Ishikawa (cell line): ENCODE measurements around the gene SLC35E2B.
A peak's percentile ranks its signal among the peaks of the same experiment; 100 is the strongest.

Experiments used
- CEBPB ChIP-seq: IDR thresholded peaks from 2 replicates; pipeline ENCODE4 v1.6.1; 2012
- CREB1 ChIP-seq: IDR thresholded peaks from 2 replicates; pipeline ENCODE4 v1.6.1; 2012; ENCODE audit warnings: low read depth
- EGR1 ChIP-seq: IDR thresholded peaks from 2 replicates; pipeline ENCODE4 v1.6.1; 2012
- EP300 ChIP-seq: IDR thresholded peaks from 2 replicates; pipeline ENCODE4 v1.6.1; 2012; ENCODE audit warnings: borderline replicate concordance
- FOXM1 ChIP-seq: IDR thresholded peaks from 2 replicates; pipeline ENCODE4 v1.6.1; 2012; ENCODE audit warnings: low read depth, borderline replicate concordance
- MAX ChIP-seq: IDR thresholded peaks from 2 replicates; pipeline ENCODE4 v1.6.1; 2012
- NFIC ChIP-seq: IDR thresholded peaks from 2 replicates; pipeline ENCODE4 v1.6.1; 2012
- RAD21 ChIP-seq: IDR thresholded peaks from 2 replicates; pipeline ENCODE4 v1.6.1; 2012; ENCODE audit warnings: low read depth
- REST ChIP-seq: IDR thresholded peaks from 2 replicates; pipeline ENCODE4 v1.6.1; 2012; ENCODE audit warnings: low read depth, mild to moderate bottlenecking
- TAF1 ChIP-seq: IDR thresholded peaks from 2 replicates; pipeline ENCODE4 v1.6.1; 2012; ENCODE audit warnings: low read depth, mild to moderate bottlenecking
- TCF12 ChIP-seq: IDR thresholded peaks from 2 replicates; pipeline ENCODE4 v1.6.1; 2012; ENCODE audit warnings: low read depth
- TEAD4 ChIP-seq: IDR thresholded peaks from 2 replicates; pipeline ENCODE4 v1.6.1; 2012
- USF1 ChIP-seq: IDR thresholded peaks from 2 replicates; pipeline ENCODE4 v1.6.1; 2012
- YY1 ChIP-seq: IDR thresholded peaks from 2 replicates; pipeline ENCODE4 v1.6.1; 2012; ENCODE audit warnings: low read depth
- ZBTB7A ChIP-seq: IDR thresholded peaks from 2 replicates; pipeline ENCODE4 v1.6.1; 2012; ENCODE audit warnings: low read depth

The SLC35E2B gene

GRCh38 chr1:1624443-1625403 is 67.9 kb downstream of the SLC35E2B start:
- TF ChIP-seq MAX (0 out of 2 replicates have a peak, but pooled peaks have one; percentile 1), EP300 (no peak), EGR1 (no peak), TEAD4 (no peak), CEBPB (no peak), ZBTB7A (no peak), NFIC (peak; percentile 48; the same call in 1 of the 2 replicates)

- TF ChIP-seq MAX (peak; percentile 38; the same call in 1 of the 2 replicates), CEBPB (no peak), TEAD4 (no peak)
These were observed 68.8 kb downstream of the SLC35E2B start for GRCh38 chr1:1623631-1624442.

- TF ChIP-seq USF1 = no peak
- no peak for TF ChIP-seq ZBTB7A
- TF ChIP-seq YY1 = no peak
- no peak for TF ChIP-seq CREB1
- no peak for TF ChIP-seq EP300
- TF ChIP-seq TAF1 = no peak
- no peak for TF ChIP-seq EGR1
- no peak for TF ChIP-seq REST
- TF ChIP-seq CEBPB = no peak
- no peak for TF ChIP-seq TCF12
- TF ChIP-seq FOXM1 = no peak
- TF ChIP-seq RAD21 = no peak
- no peak for TF ChIP-seq MAX
- no peak for TF ChIP-seq TEAD4
These were observed 69.4 kb downstream of the SLC35E2B start for GRCh38 chr1:1623181-1623630.

- no peak for TF ChIP-seq REST
- TF ChIP-seq MAX = no peak
- no peak for TF ChIP-seq TAF1
- no peak for TF ChIP-seq TEAD4
- TF ChIP-seq EP300 = no peak
- no peak for TF ChIP-seq YY1
- TF ChIP-seq ZBTB7A = no peak
- no peak for TF ChIP-seq FOXM1
- no peak for TF ChIP-seq TCF12
- TF ChIP-seq RAD21 = no peak
- TF ChIP-seq EGR1 = no peak
- TF ChIP-seq CREB1 = no peak
- TF ChIP-seq CEBPB = no peak
- no peak for TF ChIP-seq NFIC
- TF ChIP-seq USF1 = no peak
These were observed 69.9 kb downstream of the SLC35E2B start for GRCh38 chr1:1622788-1623094.

- no peak for TF ChIP-seq TCF12
- TF ChIP-seq USF1 = no peak
These were observed 70.4 kb downstream of the SLC35E2B start for GRCh38 chr1:1622010-1622787.
